Smooth muscle cell (in vitro differentiated cells): ENCODE measurements around the gene MTG2. TPM values are rescaled to one million over a fixed set of nuclear protein-coding genes. Genes with fewer than 3 reads are reported as not detected.

ENCODE experiments used
- DNase-seq: peaks from one replicate; lab custom pipeline; 2025; ENCODE audit not compliant: unreplicated experiment; lab: John Stamatoyannopoulos, UW
- H2AFZ ChIP-seq: fragments of 200-600 bp; sonication (generic); 2 replicates; pipeline ENCODE4 v1.6.0; 2016; ENCODE audit warnings: antibody characterized with exemption, low read depth, mild to moderate bottlenecking
- H3F3A ChIP-seq: fragments of 200-600 bp; sonication (generic); 2 replicates; pipeline ENCODE4 v1.6.0; 2017; ENCODE audit warnings: antibody characterized with exemption, low read depth
- H3K27ac ChIP-seq: fragments of 200-600 bp; sonication (generic); 2 replicates; pipeline ENCODE4 v1.5.1; 2016; ENCODE audit warnings: low read depth, mild to moderate bottlenecking
- H3K27me3 ChIP-seq: fragments of 200-600 bp; sonication (generic); 2 replicates; pipeline ENCODE4 v1.6.1; 2016; ENCODE audit warnings: low read depth, mild to moderate bottlenecking
- H3K36me3 ChIP-seq: fragments of 200-600 bp; sonication (generic); 2 replicates; pipeline ENCODE4 v1.5.1; 2016; ENCODE audit warnings: low read depth
- H3K4me1 ChIP-seq: fragments of 200-600 bp; sonication (generic); 2 replicates; pipeline ENCODE4 v1.5.1; 2016; ENCODE audit warnings: low read depth
- H3K4me2 ChIP-seq: fragments of 200-600 bp; sonication (generic); 2 replicates; pipeline ENCODE4 v1.6.0; 2016; ENCODE audit warnings: mild to moderate bottlenecking
- H3K4me3 ChIP-seq: fragments of 200-600 bp; sonication (generic); 2 replicates; pipeline ENCODE4 v1.5.1; 2016; ENCODE audit warnings: mild to moderate bottlenecking
- H3K79me2 ChIP-seq: fragments of 200-600 bp; sonication (generic); 2 replicates; pipeline ENCODE4 v1.6.0; 2016; ENCODE audit warnings: low read depth, mild to moderate bottlenecking
- H3K9ac ChIP-seq: fragments of 200-600 bp; sonication (generic); 2 replicates; pipeline ENCODE4 v1.6.0; 2016; ENCODE audit warnings: low read depth
- H3K9me3 ChIP-seq: fragments of 200-600 bp; sonication (generic); replicated peaks from 2 replicates; pipeline ENCODE4 v1.5.1; 2016; ENCODE audit warnings: low read depth
- H4K20me1 ChIP-seq: fragments of 200-600 bp; sonication (generic); 2 replicates; pipeline ENCODE4 v1.6.0; 2016; ENCODE audit warnings: low read depth
- CTCF ChIP-seq: fragments of 200-600 bp; sonication (generic); IDR thresholded peaks from 2 replicates; pipeline ENCODE4 v1.5.1; 2017; ENCODE audit warnings: borderline replicate concordance, mild to moderate bottlenecking, antibody characterized with exemption; ENCODE audit not compliant: insufficient read depth, poor library complexity, severe bottlenecking
- WGBS: methylation state at CpG from one replicate; pipeline ENCODE4 v1.1.7; 2016; ENCODE audit warnings: low lambda C conversion rate; 5-methylcytosine and 5-hydroxymethylcytosine counted together
- polyA plus RNA-seq: library from polyadenylated mRNA; unstranded; fragments of >200 nt; fragmentation: Nextera tagmentation; extraction: Ambion mirVana; gene quantifications from 2 replicates; pipeline ENCODE4 v1.2.1, GENCODE V29; 2016
- total RNA-seq: library from RNA; depleted of rRNA; stranded (reverse); fragments of >200 nt; gene quantifications from 2 replicates; pipeline ENCODE4 v1.2.3, GENCODE V29; 2014

MTG2 gene
- total and polyA plus RNA-seq, 2 experiments from 2014 or later: 17.9 to 21.9 TPM

GRCh38 chr20:62151835-62152364 is 30.9 kb upstream of the MTG2 start:
- H3K9ac ChIP-seq: no peak overlapping the region
- H2AFZ ChIP-seq: no peak overlapping the region
- peaks cover 100% of the 10 kb centered on the region for H4K20me1 ChIP-seq
- no peak overlapping the region for H3K4me3 ChIP-seq
- no peaks in the 10 kb centered on the region for H3K9me3 ChIP-seq
- H3K27me3 ChIP-seq: no peaks in the 10 kb centered on the region
- H3K79me2 ChIP-seq: peaks cover 81% of the 10 kb centered on the region
- H3K27ac ChIP-seq: no peak overlapping the region
- H3K4me2 ChIP-seq: no peak overlapping the region
- WGBS: 94% methylated on average over 13 of the region's 23 CpGs
- H3F3A ChIP-seq: no peaks in the 10 kb centered on the region
- no peak for DNase-seq
- no peak for TF ChIP-seq CTCF
- H3K36me3 ChIP-seq: no peaks in the 10 kb centered on the region
- H3K4me1 ChIP-seq: no peaks in the 10 kb centered on the region

DNA sequence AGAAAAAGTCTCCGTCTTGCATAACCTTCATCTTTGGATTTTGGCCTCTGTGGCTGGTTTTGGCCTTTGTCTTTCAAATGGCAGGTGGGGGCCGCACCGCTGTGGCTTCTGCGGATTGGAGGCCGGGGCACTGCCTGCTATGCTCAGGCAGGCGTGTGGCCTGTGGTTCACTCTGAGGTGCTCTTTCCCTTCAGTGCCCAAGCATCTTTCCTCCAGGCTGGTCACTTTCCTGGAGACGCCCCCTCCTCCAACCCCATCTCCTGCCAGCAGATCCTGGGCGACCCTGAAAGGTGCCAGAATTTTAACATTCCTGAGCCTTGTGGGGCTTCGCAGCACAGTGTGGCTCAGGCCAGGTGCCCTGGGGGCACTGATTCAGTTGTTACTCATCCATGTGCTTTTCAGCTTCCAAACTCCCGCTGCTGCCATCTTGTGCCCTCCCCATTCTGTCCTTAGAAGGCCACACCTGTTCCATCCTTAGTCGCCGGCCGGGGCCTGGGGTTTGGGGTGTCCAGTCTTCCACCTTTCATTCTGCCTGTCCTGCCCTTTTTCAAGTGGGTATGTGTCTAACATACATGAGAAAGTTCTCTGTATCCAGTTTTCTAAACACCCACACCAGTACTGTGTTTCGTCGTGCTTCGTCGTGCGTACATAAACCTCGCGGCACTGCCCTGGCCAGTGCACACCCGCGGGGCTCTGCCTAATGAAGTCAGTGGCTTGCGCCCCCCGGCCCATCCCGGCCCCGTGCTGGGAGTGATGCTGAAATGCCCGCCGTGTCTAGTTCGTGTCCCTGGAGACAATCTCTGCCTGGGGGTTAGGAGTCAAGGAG is 27.2 kb upstream of the MTG2 start:
- no peaks in the 10 kb centered on the region for H3K9me3 ChIP-seq

GRCh38 chr20:62156254-62156556 is 26.6 kb upstream of the MTG2 start:
- WGBS: 92% methylated on average over 3 of the region's 3 CpGs
- H3K36me3 ChIP-seq: no peaks in the 10 kb centered on the region
- H4K20me1 ChIP-seq: peaks cover 96% of the 10 kb centered on the region
- no peaks in the 10 kb centered on the region for H3K4me1 ChIP-seq
- H3K9ac ChIP-seq: no peak overlapping the region
- no peaks in the 10 kb centered on the region for H3K27me3 ChIP-seq
- H3K27ac ChIP-seq: no peak overlapping the region
- H3K4me2 ChIP-seq: no peak overlapping the region
- TF ChIP-seq CTCF: no peak
- no peak overlapping the region for H3K4me3 ChIP-seq
- peaks cover 50% of the 10 kb centered on the region for H3K79me2 ChIP-seq
- no peaks in the 10 kb centered on the region for H3K9me3 ChIP-seq
- H3F3A ChIP-seq: no peaks in the 10 kb centered on the region
- no peak for DNase-seq
- H2AFZ ChIP-seq: no peak overlapping the region

More for the DNA sequence above, 27.2 kb upstream of the MTG2 start:
- no peak overlapping the region for H3K27ac ChIP-seq
- H3K9ac ChIP-seq: no peak overlapping the region
- no peak overlapping the region for H3K4me3 ChIP-seq
- peaks cover 55% of the 10 kb centered on the region for H3K79me2 ChIP-seq
- H3F3A ChIP-seq: no peaks in the 10 kb centered on the region
- no peak overlapping the region for H3K4me2 ChIP-seq
- H4K20me1 ChIP-seq: peaks cover 96% of the 10 kb centered on the region
- no peak for DNase-seq
- WGBS: 83% methylated on average over 29 of the region's 29 CpGs
- no peak overlapping the region for H2AFZ ChIP-seq
- TF ChIP-seq CTCF: no peak
- H3K4me1 ChIP-seq: no peaks in the 10 kb centered on the region
- no peaks in the 10 kb centered on the region for H3K36me3 ChIP-seq
- no peaks in the 10 kb centered on the region for H3K27me3 ChIP-seq
